Measurements from ENCODE around the gene BMP7.

Gene BMP7

DNA sequence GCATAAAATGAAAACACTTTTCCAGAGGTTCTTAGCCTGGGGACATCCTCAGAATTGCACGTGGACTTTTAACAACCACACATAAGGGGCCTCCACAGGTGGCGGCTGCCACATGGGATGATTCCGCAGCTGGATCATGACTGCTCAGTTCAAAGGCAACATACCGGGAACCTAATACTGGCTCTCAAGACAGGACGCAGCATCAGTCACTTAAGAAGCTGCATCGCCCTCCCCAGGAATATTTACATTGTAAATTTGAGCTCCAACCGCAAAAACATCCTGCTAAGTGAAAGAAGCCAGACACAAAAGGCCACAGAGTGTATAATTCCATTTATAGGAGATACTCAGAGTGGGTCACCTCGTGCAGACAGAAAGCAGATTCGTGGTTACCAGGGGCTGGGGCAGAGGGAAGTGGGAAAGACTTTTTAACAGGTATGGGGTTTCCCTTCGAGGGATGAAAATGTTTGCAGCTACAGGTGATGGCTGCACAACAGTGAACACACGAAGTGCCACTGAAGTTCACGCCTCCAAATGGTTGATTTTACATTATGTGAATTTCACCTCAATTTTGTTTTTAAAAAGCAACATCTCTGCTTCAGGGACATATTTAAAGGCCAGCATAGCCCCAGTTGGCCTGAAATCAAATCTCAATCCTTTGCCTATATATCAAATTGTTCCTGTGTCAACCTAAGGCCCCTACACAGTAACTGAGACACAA, 141.5 kb downstream of the BMP7 start:
- no peak for TF ChIP-seq Cebpa-rat (IDR thresholded peaks at IDR 0.05)
- Histone ChIP-seq H3K4me1 (peaks cover 16 to 64% (median 61%) of the 10 kb centered on the region in 10 experiments; a peak in 19 of 20 replicates), H3K27me3 (peaks cover 0 to 3% (median 0%) of the 10 kb centered on the region in 11 experiments; a peak in 1 of 22 replicates), H3K4me2 (peak overlapping the region in 9 of 11 experiments; percentile 29 to 80 (median 67); a peak in 17 of 22 replicates), H3K36me3 (no peaks in the 10 kb centered on the region), H3K4me3 (no peak overlapping the region), H4K20me1 (0 out of 22 replicates have a peak, but pooled peaks cover 0 to 4% (median 0%) of the 10 kb centered on the region in 11 experiments), H3K9ac (no peak overlapping the region), H3K9me3 (replicated peaks in 1 of 11) (no peaks in the 10 kb centered on the region), H3K27ac (no peak overlapping the region)

GRCh38 chr20:57124366-57124765, 142.1 kb downstream of the BMP7 start:
- TF ChIP-seq Cebpa-rat (IDR thresholded peaks at IDR 0.05), result no peak
- H3K4me1 ChIP-seq, result peaks cover 16 to 64% (median 61%) of the 10 kb centered on the region in 10 experiments; a peak in 19 of 20 replicates
- H4K20me1 ChIP-seq, result 0 out of 22 replicates have a peak, but pooled peaks cover 0 to 4% (median 0%) of the 10 kb centered on the region in 11 experiments
- no peak overlapping the region for H3K4me3 ChIP-seq
- H3K4me2 ChIP-seq, result peak overlapping the region in 9 of 11 experiments; percentile 29 to 80 (median 67); a peak in 18 of 22 replicates
- H3K9ac ChIP-seq, result no peak overlapping the region
- no peaks in the 10 kb centered on the region for H3K36me3 ChIP-seq
- H3K27ac ChIP-seq, result no peak overlapping the region
- H3K9me3 ChIP-seq (replicated peaks in 1 of 11), result no peaks in the 10 kb centered on the region
- peaks cover 0 to 3% (median 0%) of the 10 kb centered on the region in 11 experiments; a peak in 1 of 22 replicates for H3K27me3 ChIP-seq

DNA sequence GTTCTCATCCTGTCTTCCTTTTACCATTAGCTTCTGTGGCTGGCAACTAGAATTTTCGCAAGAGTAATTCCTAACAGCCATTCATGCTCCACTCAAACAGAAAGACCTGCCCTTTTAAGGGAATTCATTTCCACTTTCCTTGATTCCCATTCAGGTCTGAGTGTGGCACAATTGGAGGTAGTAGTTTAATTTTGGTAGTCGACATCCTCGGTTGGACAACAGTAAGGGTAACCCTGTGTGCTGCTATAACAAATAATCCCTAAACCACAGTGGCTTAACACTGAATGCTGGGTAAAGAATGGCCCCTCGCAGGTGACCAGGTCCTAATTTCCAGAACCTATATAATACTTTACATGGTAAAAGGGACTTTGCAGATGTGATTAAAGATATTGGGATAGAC, 142.9 kb downstream of the BMP7 start:
- Histone ChIP-seq H3K4me1 (peaks cover 16 to 64% (median 61%) of the 10 kb centered on the region in 10 experiments; a peak in 19 of 20 replicates), H3K27me3 (peaks cover 0 to 3% (median 0%) of the 10 kb centered on the region in 11 experiments; a peak in 1 of 22 replicates), H4K20me1 (0 out of 22 replicates have a peak, but pooled peaks cover 0 to 4% (median 0%) of the 10 kb centered on the region in 11 experiments), H3K9me3 (replicated peaks in 1 of 11) (no peaks in the 10 kb centered on the region), H3K9ac (no peak overlapping the region), H3K4me3 (no peak overlapping the region), H3K27ac (no peak overlapping the region), H3K36me3 (no peaks in the 10 kb centered on the region), H3K4me2 (peak overlapping the region in 8 of 11 experiments; percentile 52 to 80 (median 68); a peak in 15 of 22 replicates)
- no peak for TF ChIP-seq Cebpa-rat (IDR thresholded peaks at IDR 0.05)

DNA sequence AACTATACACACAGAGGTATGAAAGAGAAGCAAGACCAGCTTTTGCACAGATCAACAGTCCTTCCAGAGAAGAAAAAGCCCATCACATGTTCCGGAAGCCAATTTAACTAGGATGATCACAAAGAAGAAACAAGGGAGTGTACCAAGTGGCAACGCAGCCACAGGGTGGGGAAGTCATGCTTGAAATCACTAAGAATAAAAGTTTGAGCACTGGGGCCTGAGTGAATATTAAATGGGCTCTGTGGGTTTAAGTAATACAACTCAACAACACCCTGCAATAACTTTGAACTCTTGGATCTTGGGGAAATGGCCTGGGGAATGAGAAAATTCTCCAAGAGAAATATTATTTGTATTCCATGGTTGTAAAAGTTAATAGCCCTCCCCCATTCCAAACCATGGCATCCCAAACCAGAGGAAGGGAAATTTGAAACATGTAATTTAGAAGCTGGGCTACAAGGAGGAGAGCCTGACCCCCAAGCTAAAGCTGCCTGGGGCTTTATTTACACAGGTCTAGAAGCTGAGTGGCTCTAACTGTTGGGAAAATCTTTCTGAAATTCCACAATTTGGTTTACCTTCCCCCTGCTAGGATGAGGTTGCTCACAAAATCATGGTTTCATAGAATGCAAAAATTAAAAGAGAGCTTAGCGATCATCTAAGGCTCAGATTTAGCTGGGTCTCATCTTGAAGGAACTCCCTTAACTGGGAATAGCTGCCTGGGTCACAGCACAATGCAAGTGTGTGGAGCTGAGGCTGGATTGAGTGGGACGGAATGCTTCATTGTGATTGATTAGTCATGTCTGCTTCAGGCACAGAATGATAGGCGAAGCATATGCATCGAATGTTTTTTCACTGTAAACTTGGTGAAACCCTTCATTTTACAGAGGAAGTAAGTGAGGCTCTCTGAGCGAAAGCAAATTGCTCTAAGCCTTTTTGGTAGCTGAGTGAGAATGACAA, 143.6 kb downstream of the BMP7 start:
- 0 out of 22 replicates have a peak, but pooled peaks cover 0 to 4% (median 0%) of the 10 kb centered on the region in 11 experiments for H4K20me1 ChIP-seq
- peaks cover 16 to 62% (median 60%) of the 10 kb centered on the region in 10 experiments; a peak in 19 of 20 replicates for H3K4me1 ChIP-seq
- no peaks in the 10 kb centered on the region for H3K9me3 ChIP-seq (replicated peaks in 1 of 11)
- H3K27me3 ChIP-seq, result peaks cover 0 to 3% (median 0%) of the 10 kb centered on the region in 11 experiments; a peak in 1 of 22 replicates
- TF ChIP-seq Cebpa-rat (IDR thresholded peaks at IDR 0.05), result no peak
- no peak overlapping the region for H3K27ac ChIP-seq
- no peak overlapping the region for H3K4me3 ChIP-seq
- no peaks in the 10 kb centered on the region for H3K36me3 ChIP-seq
- no peak overlapping the region for H3K9ac ChIP-seq
- peak overlapping the region in 10 of 11 experiments; percentile 2 to 80 (median 66); a peak in 15 of 22 replicates for H3K4me2 ChIP-seq

DNA sequence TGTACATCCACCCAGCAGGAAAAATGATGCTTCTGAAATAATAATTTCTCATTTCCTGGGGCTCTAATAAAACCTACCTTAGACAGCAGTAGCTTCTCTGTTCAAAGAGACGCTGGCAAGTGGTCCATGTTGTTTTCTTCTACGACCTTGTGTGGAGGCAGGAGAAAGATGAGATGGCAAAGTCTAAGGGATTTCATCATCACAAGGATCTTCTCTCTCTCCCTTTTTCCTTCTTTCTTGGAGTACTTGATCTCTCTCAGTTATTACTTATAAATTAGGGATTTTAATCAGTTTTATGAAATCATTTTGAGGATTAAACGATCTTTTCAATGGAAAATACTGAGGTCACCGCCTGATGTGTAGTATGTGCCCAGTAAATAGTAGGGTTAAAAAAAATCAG, 147.5 kb downstream of the BMP7 start:
- H3K4me1 ChIP-seq, result peaks cover 0 to 23% (median 21%) of the 10 kb centered on the region in 10 experiments; a peak in 18 of 20 replicates
- H3K9me3 ChIP-seq (replicated peaks in 1 of 11), result peaks cover 0 to 15% (median 0%) of the 10 kb centered on the region in 11 experiments; a peak in 1 of 22 replicates
- H4K20me1 ChIP-seq, result no peaks in the 10 kb centered on the region
- no peak overlapping the region for H3K27ac ChIP-seq
- no peak for TF ChIP-seq Cebpa-rat (IDR thresholded peaks at IDR 0.05)
- no peak overlapping the region for H3K4me3 ChIP-seq
- no peaks in the 10 kb centered on the region for H3K27me3 ChIP-seq
- no peak overlapping the region for H3K9ac ChIP-seq
- H3K4me2 ChIP-seq, result no peak overlapping the region
- no peaks in the 10 kb centered on the region for H3K36me3 ChIP-seq

Measured in BLaER1 treated with 17β-estradiol and CSF1 and Interleukin-3, amounts not matched to agents 10 nM and 100 nM (cell line).